Measurements from ENCODE around the gene SNX1.

SNX1 gene

DNA sequence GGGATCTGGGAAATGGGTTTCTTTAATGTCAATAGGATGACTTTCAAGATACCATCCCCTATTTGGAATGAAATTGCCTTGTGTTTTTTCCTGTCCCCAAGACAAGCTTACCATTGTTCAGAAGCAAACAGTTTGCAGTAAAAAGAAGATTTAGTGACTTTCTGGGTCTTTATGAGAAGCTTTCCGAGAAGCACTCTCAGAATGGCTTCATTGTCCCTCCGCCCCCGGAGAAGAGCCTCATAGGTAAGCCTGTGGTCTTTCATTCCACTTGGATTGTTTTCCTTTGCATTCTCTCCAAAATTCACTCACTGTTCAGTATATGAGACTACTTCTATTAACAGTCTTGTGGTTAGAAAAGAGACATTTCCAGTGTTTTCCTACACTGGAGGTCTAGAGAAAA, 30.2 kb downstream of the SNX1 start:
- no peak for TF ChIP-seq ZFX (IDR thresholded peaks at IDR 0.05)
- TF ChIP-seq, protein P1, sequence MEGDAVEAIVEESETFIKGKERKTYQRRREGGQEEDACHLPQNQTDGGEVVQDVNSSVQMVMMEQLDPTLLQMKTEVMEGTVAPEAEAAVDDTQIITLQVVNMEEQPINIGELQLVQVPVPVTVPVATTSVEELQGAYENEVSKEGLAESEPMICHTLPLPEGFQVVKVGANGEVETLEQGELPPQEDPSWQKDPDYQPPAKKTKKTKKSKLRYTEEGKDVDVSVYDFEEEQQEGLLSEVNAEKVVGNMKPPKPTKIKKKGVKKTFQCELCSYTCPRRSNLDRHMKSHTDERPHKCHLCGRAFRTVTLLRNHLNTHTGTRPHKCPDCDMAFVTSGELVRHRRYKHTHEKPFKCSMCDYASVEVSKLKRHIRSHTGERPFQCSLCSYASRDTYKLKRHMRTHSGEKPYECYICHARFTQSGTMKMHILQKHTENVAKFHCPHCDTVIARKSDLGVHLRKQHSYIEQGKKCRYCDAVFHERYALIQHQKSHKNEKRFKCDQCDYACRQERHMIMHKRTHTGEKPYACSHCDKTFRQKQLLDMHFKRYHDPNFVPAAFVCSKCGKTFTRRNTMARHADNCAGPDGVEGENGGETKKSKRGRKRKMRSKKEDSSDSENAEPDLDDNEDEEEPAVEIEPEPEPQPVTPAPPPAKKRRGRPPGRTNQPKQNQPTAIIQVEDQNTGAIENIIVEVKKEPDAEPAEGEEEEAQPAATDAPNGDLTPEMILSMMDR (conservative IDR thresholded peaks at IDR 0.05): no peak

DNA sequence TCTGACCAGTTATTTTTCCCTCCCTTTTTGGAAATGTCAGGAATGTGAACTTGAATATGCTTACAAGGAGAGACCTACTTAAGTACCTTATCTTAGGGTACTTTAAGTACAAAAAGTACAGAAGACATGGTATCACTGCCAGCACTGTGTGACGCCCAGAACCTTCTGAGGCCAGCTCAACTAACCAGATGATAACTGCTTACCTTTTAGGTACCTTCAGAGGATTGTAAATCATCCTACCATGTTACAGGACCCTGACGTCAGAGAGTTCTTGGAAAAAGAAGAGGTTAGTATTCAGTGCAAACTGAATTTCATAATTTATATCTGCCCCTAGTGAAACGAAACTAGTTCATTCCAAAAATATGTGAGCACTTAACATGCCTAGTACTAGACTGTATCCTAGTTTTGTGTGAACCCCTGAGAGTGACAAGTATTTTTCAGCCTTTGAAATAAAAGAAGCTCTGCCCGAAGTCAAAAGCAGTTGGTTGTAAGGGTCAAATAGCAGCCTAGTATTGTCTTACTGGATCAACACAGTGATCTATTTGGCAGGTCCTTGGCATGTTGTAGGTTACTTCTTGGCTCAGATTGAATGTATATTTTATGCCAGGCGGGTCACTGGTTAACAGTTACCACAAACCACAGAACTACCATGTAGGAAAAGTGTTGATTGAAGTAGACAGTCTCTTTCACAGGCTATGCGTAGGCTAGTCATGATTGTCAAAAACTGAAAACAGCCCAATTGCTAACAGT, 31.9 kb downstream of the SNX1 start:
- TF ChIP-seq ZFX (IDR thresholded peaks at IDR 0.05): no peak
- TF ChIP-seq, protein P1 (conservative IDR thresholded peaks at IDR 0.05): no peak
- H3K27ac ChIP-seq: no peak overlapping the region

More for the DNA sequence above, 30.2 kb downstream of the SNX1 start:
- H3K27ac ChIP-seq: no peak overlapping the region

DNA sequence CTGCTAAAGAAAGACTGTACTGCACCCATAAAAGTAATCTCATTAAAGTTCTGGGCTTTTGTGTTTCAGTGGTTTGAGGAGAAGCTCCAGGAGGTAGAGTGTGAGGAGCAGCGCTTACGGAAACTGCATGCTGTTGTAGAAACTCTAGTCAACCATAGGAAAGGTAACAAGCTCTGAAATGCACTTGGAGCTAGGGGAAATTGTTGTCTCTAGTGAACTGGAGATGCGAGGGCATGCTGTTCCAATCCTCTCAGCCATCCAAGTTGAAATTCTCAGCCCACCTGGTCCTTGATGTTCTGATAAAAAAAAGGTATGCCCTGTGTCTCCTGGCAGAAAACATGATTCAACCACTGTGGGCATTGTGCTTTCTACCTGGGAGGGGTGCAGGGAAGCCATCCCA, 34.4 kb downstream of the SNX1 start:
- H3K27ac ChIP-seq: no peak overlapping the region
- no peak for TF ChIP-seq ZFX (IDR thresholded peaks at IDR 0.05)
- TF ChIP-seq, protein P1 (conservative IDR thresholded peaks at IDR 0.05): no peak

DNA sequence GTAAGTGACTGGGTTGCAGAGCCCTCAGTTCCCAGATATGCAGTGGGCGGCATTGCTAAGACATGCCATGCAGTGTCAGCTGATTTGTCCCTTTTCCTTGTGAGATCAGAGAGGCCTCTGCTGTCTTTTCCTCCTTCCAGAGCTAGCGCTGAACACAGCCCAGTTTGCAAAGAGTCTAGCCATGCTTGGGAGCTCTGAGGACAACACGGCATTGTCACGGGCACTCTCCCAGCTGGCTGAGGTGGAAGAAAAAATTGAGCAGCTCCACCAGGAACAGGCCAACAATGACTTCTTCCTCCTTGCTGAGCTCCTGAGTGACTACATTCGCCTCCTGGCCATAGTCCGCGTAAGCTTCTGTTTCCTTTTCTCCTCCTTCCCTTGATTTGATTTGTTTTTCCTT, 35.8 kb downstream of the SNX1 start:
- no peak for TF ChIP-seq ZFX (IDR thresholded peaks at IDR 0.05)
- TF ChIP-seq, protein P1 (conservative IDR thresholded peaks at IDR 0.05): no peak
- no peak overlapping the region for H3K27ac ChIP-seq

DNA sequence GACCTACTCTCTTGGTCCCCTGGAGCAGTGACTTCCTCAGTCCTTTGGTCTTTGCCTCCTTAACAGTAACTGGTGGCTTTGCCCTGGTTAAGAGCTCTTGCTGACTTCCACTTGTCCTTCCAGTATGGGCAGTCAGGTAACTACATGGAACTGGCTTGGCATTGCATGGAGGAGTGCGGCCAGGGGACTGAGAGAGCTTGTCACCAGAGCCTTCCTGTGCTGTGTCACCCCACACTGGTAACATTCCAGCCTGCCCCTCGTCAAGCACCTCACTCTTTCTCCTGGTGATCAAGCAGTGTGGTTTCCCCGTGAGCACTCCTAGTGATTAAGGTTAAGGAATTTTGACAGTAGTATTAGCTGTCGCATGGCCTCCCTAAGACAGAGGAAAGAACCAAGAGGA, 36.4 kb downstream of the SNX1 start:
- H3K27ac ChIP-seq: no peak overlapping the region
- TF ChIP-seq, protein P1 (conservative IDR thresholded peaks at IDR 0.05): no peak
- TF ChIP-seq ZFX (IDR thresholded peaks at IDR 0.05): no peak

DNA sequence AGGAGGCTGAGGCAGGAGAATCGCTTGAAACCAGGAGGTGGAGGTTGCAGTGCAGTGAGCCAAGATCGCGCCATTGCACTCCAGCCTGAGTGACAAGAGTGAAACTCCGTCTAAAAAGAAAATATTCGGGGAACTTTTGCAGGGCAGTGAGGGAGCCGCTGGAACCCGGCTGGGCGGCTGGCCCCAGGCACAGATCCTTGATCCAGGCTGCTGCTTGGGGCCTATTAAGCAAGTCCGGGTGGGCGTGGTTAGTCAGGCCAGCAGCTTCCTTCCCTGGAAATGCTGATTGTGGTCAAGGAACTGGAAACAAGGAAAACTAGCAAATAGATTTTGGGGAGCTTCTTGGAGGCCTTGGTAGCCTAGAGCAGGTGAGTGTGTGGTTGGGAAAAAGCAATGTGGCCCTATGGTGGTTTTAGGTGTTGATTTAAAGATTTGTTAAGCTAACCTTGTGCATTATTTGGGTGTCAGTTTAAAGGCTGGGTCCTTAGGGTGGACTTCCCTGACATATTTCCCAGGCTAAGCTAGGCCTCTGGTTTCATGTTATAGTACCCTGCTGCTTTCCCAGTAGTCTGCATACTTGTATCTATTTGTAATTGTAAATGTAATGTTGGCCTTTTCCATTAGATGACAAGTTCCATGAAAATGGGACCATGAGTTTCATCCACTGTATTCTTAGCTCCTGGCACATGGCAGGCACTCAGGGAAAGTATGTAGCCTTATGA, 38.0 kb downstream of the SNX1 start:
- H3K27ac ChIP-seq: no peak overlapping the region
- TF ChIP-seq ZFX (IDR thresholded peaks at IDR 0.05): no peak
- TF ChIP-seq, protein P1 (conservative IDR thresholded peaks at IDR 0.05): no peak

DNA sequence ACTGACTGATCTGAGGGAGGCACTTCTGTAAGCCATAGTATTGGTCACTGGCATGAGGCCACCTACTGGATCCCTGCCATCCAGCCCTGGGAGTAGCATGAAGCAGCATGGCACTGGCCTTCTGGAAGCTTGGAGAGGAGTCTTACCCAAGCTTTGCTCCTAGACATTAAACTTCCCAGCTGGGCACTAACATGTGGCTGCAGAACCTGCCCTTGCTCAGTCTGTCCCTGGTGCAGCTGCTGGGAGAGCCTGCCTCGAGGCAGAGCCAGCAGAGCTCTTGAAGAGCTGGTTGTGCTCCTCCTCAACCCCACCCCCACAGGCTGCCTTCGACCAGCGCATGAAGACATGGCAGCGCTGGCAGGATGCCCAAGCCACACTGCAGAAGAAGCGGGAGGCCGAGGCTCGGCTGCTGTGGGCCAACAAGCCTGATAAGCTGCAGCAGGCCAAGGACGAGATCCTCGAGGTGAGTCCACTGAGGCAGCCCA, 38.6 kb downstream of the SNX1 start:
- no peak overlapping the region for H3K27ac ChIP-seq
- TF ChIP-seq, protein P1 (conservative IDR thresholded peaks at IDR 0.05): no peak
- TF ChIP-seq ZFX (IDR thresholded peaks at IDR 0.05): no peak

All from C4-2B (cell line).